ENCODE results near the gene ARHGEF18.

The ARHGEF18 gene

DNA sequence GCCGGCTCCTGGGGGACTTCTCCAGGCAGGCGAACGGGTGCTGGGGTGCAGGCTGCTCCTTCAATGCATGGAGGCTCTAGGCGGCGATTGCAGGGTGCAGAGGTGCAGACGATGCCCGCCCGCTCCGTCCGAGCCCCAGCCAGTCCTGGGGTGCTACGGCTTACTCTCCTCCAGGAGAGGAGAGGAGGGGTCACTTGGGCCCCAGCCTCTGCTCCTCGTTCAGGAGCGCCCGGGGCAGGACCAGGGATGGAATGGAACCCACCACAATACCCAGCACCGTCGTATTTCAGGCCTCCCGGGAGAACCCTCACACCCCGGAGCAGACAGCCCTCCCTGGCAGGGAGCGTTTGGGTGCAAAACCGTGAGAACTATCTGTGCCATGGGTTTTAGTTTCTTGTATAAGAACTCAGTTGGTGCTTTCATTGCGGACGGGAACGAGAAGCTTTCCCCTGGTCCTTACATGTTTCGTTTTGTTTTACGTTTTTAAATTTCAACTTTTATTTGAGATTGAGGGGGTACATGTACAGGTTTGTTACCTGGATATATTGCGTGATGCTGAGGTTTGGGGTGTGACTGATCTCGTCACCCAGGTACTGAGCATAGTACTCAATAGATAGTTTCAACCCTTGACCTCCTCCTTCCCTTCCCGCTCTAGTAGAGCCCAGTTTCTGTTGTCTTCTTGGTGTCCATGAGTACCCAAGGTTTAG is 46.8 kb downstream of the ARHGEF18 start:
- peak overlapping the region; percentile 89 to 93 for H3K18ac ChIP-seq (ENCODE audit: low read depth in 1 of 2, low read length in 2 of 2)

GRCh38 chr19:7397687-7398086 is 49.0 kb downstream of the ARHGEF18 start:
- Histone ChIP-seq H3K9ac (ENCODE audit: low read length) (no peak overlapping the region), H3K27ac (ENCODE audit: low read length, poor library complexity, severe bottlenecking) (peak overlapping the region; percentile 98), H3K27me3 (ENCODE audit: control insufficient read depth in 1 of 2, insufficient read depth in 1 of 2, low read length in 2 of 2) (no peaks in the 10 kb centered on the region), H3K79me1 (replicated peaks; ENCODE audit: low read length, poor library complexity, severe bottlenecking) (peaks cover 10% of the 10 kb centered on the region), H3K9me3 (ENCODE audit: control insufficient read depth, low read length) (no peaks in the 10 kb centered on the region), H3K4me2 (ENCODE audit: low read length, poor library complexity, severe bottlenecking) (no peak overlapping the region), H4K8ac (ENCODE audit: low read length) (no peak overlapping the region), H2AFZ (ENCODE audit: low read depth, low read length) (no peak overlapping the region), H3K23ac (ENCODE audit: low read length in 2 of 2) (no peak overlapping the region), H3K4me3 (ENCODE audit: insufficient read depth in 1 of 2, low read depth in 1 of 2, low read length in 2 of 2) (no peak overlapping the region), H3K18ac (ENCODE audit: low read depth in 1 of 2, low read length in 2 of 2) (no peak overlapping the region), H3K14ac (ENCODE audit: low read length in 2 of 2) (no peak overlapping the region), H2BK12ac (ENCODE audit: low read length in 2 of 2) (no peak overlapping the region), H3K4me1 (ENCODE audit: control insufficient read depth, insufficient read depth, low read depth, low read length) (peaks cover 19% of the 10 kb centered on the region), H2BK120ac (ENCODE audit: low read depth, low read length) (no peak overlapping the region), H3K4ac (ENCODE audit: low read depth in 1 of 2, low read length in 2 of 2) (no peak overlapping the region), H2AK5ac (ENCODE audit: low read length, severe bottlenecking) (no peak overlapping the region), H2BK15ac (ENCODE audit: low read depth, poor library complexity, severe bottlenecking) (no peak overlapping the region), H3K36me3 (ENCODE audit: control insufficient read depth in 1 of 2, insufficient read depth in 2 of 2, low read depth in 1 of 2, low read length in 2 of 2) (peaks cover 8 to 11% of the 10 kb centered on the region in 2 experiments), H4K91ac (ENCODE audit: low read length) (no peak overlapping the region), H2BK5ac (ENCODE audit: low read depth, low read length, poor library complexity, severe bottlenecking) (no peak overlapping the region)
- DNase-seq: peak; percentile 96
- WGBS: 36% methylated on average over 8 of the region's 9 CpGs

More for the DNA sequence above, 46.8 kb downstream of the ARHGEF18 start:
- Histone ChIP-seq H3K9ac (ENCODE audit: low read length) (peak overlapping the region; percentile 91), H3K4me3 (ENCODE audit: insufficient read depth in 1 of 2, low read depth in 1 of 2, low read length in 2 of 2) (peak overlapping the region; percentile 86 to 99), H3K14ac (ENCODE audit: low read length in 2 of 2) (peak overlapping the region; percentile 88 to 99), H3K27ac (ENCODE audit: low read length, poor library complexity, severe bottlenecking) (peak overlapping the region; percentile 19), H3K23ac (ENCODE audit: low read length in 2 of 2) (no peak overlapping the region), H4K91ac (ENCODE audit: low read length) (peak overlapping the region; percentile 78), H2BK5ac (ENCODE audit: low read depth, low read length, poor library complexity, severe bottlenecking) (peak overlapping the region; percentile 86), H2AK5ac (ENCODE audit: low read length, severe bottlenecking) (peak overlapping the region; percentile 26), H3K27me3 (ENCODE audit: control insufficient read depth in 1 of 2, insufficient read depth in 1 of 2, low read length in 2 of 2) (no peaks in the 10 kb centered on the region), H2BK12ac (ENCODE audit: low read length in 2 of 2) (peak overlapping the region in 1 of 2 experiments; percentile 37), H2BK15ac (ENCODE audit: low read depth, poor library complexity, severe bottlenecking) (peak overlapping the region; percentile 69), H3K4me1 (ENCODE audit: control insufficient read depth, insufficient read depth, low read depth, low read length) (peaks cover 21% of the 10 kb centered on the region), H3K36me3 (ENCODE audit: control insufficient read depth in 1 of 2, insufficient read depth in 2 of 2, low read depth in 1 of 2, low read length in 2 of 2) (peaks cover 0 to 2% of the 10 kb centered on the region in 2 experiments), H3K9me3 (ENCODE audit: control insufficient read depth, low read length) (no peaks in the 10 kb centered on the region), H2BK120ac (ENCODE audit: low read depth, low read length) (peak overlapping the region; percentile 95), H3K4ac (ENCODE audit: low read depth in 1 of 2, low read length in 2 of 2) (peak overlapping the region; percentile 71 to 91), H4K8ac (ENCODE audit: low read length) (peak overlapping the region; percentile 88), H3K79me1 (replicated peaks; ENCODE audit: low read length, poor library complexity, severe bottlenecking) (peaks cover 7% of the 10 kb centered on the region), H3K4me2 (ENCODE audit: low read length, poor library complexity, severe bottlenecking) (peak overlapping the region; percentile 80), H2AFZ (ENCODE audit: low read depth, low read length) (peak overlapping the region; percentile 10)
- WGBS: 4% methylated on average over 22 of the region's 28 CpGs
- peak; percentile 26 for DNase-seq

Measured in mesenchymal stem cell (in vitro differentiated cells and primary cell).